ENCODE measurements around the gene FGF11.
"Not testable (repeated sequence)": the region's sequence is repeated elsewhere in the genome, so short reads cannot be mapped to it uniquely, and the experiment has no call there.

The FGF11 gene

DNA sequence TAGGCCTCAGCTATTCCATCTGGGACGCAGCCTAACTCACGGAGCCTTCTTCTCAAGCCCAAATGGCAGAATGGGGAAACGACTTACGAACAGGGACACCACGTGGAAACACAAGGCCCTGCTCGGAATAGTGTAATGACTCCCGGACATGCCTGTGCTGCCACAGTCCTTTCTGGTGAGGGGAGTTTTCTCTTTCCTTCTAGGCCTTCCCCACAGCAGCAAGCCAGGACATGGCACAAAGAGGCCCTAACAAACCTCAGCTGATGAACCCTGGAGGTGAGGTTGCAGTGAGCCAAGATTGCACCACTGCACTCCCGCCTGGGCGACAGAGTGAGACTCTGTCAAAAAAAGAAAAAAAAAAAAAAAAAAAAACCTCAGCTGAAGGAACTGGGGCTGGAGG is 24.8 kb downstream of the FGF11 start:
- no peak for FAIRE-seq

DNA sequence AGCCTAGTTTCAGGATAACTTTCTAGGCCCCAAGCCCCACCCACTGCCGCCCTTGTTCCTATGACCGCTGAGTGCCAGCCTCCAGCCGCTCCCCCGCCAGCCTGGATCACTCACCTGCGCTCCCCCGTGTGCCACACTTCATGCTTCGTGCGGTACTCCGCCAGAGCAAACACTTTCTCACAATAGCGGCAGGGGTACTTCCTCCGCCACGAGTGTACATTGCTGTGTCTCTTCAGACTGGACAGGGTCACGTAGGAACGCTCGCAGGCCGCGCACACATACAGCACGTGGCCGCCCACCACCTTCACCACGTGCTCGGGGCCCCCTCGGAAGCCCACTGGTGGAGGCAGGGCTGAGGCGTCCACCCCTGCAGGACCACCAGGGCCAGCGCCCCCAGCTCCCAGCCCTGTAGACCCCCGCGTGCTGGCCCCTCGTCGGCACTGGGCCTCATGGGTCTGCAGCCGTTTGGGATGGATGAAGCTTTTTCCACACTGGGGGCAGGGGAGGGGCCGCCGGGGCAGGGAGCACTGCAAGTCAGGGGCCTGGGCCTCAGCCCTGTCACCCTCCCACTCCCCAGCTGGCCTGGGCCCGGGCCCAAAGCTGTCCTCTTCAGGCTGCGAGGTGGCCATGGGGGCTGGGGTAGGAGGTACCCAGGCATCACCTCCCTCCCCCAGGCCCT is 26.4 kb downstream of the FGF11 start:
- no peak for FAIRE-seq

DNA sequence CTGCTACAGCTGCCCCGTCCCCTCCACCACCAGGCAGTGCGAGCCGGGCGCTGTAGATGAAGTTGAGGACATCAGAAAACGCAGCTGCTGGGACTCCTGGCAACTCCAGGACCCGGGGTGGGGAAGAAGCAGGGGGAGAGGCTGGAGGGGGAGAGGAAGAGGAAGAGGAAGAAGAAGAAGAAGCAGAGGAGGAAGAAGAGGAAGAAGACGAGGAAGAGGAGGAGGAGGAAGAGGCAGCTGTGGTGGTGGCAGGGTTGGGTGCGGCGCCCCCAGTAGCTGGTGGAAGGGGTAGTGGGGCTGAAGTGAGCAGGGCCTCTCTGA is 27.0 kb downstream of the FGF11 start:
- FAIRE-seq = no peak

DNA sequence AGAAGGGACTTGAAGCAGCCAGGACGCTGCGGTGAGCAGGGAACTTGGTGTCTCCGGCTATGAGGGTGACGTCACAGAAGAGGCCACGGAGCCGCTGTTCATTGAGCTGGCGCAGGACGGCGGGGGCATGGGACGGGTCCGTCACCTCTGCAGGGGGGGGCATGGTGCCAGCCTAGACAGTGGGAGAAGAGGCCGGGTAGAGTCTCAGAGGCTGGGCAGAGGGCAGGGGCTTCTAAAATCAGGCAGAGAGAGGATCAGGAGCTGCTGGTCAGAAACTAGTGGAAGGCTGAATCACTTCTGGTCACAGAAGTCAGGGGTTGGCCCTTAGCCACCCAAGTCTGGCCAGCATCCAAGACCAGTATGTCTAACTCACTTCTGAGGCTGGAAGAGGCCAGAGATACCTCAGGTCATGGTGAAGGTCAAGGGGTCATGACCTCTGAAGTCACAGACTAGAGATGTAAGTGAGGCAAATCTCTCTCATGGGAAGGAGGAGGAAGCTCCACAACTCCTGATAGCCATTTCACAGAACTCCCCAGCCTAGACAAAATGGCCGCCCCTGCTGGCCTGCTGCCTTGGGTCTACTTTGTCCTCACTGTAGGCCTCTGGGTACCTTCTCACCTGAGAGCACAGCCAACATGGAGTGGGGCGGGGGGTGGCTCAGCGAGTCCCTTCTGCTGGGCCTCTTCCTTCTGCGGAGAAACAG is 27.5 kb downstream of the FGF11 start:
- FAIRE-seq = no peak

DNA sequence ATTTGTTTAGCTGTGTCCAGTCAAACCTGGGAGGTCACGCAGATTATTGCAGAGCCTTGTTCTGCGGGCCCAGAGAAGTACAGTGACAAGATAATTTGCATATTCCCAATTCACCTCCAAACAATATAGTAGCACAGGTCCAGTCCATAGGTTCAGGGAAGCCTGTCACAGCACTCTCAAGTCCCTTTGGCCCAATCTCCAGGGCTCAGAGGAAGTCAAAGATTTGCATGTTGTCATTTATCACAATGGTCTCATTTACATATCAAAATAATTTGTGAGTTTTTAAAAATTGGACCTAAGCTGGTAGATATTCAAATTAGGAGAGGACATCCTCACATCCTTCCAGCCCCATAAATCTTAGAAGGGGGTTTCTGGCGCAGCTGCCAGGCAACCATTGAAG is 28.2 kb downstream of the FGF11 start:
- FAIRE-seq = no peak

DNA sequence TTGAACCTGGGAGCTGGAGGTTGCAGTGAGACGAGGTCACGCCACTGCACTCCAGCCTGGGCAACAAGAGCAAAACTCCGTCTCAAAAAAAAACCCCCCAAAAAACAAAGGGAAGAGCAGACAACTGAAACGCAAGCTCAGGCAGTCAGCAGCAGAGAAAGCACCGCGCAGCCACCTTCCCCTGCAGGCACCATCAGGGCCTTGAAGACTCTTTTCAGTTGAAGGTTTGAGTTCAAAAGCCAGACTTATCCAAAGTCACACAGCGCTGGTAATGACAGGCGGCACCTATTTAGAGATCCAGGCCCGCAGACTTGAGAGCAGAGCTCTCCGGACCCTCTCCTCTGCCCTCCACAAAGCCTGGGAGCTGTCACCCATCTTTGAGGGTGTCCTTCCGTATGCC is 29.0 kb downstream of the FGF11 start:
- FAIRE-seq = no peak

DNA sequence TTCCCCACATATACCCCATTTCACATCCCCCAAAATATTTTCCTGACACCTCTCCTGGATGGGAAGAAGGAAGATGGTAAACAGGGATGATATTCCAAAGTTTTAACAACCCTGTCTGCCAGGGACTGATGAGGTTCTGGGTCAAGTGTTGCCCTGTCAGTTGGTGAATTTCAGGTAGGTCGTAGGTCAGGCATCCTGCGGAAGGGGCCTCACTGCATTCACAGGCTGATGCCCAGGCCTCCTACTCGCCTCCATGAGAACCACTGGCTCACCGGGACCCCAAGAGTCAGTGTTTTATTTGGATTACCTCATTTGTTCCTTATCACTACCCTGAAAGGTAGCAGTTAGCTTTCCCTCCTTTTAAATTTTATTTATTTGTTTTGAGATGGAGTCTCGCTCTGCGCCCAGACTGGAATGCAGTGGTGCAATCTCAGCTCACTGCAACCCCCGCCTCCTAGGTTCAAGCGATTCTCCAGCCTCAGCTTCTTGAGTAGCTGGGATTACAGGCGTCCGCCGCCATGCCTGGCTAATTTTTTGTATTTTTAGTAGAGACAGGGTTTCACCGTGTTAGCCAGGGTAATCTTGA is 29.6 kb downstream of the FGF11 start:
- no peak for FAIRE-seq

DNA sequence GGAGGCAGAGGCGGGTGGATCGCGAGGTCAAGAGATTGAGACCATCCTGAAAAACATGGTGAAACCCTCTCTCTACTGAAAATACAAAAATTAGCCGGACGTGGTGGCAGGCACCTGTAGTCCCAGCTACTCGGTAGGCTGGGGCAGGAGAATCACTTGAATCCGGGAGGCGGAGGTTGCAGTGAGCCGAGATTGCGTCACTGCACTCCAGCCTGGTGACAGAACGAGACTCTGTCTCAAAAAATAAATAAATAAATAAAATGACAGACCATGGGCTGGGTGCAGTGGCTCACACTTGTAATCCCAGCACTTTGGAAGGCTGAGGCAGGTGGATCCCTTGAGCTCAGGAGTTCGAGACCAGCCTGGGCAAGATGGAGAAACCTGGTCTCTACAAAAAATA is 30.5 kb downstream of the FGF11 start:
- FAIRE-seq = not testable (repeated sequence)

DNA sequence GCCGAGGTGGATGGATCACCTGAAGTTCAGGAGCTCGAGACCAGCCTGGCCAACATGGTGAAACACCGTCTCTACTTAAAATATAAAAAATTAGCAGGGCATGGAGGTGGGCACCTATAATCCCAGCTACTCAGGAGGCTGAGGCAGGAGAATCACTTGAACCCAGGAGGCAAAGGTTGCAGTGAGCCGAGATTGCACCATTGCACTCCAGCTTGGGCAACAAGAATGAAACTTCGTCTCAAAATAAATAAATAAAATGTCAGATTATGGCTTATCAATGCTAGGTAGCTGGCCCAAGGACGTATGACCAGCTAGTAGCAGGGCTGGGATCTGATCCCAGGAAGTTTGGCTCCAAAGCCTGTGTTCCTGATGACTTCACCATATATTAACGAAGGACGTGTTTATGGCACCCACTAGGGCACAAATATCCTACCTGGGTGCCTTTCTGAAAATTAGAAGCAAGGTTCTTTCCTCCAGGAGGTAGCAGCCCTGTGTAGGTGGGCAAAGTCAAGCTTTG is 31.2 kb downstream of the FGF11 start:
- FAIRE-seq = not testable (repeated sequence)

DNA sequence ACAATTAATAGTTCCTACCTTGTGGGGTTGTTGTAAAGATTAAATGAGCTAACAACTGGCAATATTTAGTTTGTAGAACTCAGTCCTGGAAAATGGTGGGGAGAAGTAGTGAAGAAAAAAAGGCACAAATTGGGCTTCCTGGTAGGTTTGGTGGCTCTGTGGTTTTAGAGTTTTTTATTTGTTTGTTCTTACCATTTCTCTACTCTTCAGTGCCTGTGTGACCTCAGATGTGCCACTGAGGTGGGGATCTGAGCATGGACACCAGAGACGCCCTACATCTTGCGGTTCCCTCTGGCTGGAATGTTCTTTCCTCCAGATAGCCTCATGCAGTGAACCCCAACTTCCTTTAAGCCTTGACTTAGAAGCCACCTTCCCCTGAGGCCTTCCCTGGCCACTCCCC is 32.4 kb downstream of the FGF11 start:
- no peak for FAIRE-seq

DNA sequence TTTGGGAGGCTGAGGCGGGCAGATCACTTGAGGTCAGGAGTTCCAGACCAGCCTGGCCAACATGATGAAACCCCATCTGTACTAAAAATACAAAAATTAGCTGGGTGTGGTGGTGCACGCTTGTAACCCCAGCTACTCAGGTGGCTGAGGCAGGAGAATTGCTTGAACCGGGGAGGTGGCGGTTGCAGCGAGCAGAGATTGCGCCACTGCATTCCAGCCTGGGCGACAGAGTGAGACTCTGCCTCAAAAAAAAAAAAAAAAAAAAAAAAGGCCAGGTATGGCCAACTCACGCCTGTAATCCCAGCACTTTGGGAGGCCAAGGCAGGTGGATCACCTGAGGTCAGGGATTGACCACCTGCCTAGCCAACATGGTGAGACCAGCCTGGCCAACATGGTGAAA is 35.5 kb downstream of the FGF11 start:
- not testable (repeated sequence) for FAIRE-seq

DNA sequence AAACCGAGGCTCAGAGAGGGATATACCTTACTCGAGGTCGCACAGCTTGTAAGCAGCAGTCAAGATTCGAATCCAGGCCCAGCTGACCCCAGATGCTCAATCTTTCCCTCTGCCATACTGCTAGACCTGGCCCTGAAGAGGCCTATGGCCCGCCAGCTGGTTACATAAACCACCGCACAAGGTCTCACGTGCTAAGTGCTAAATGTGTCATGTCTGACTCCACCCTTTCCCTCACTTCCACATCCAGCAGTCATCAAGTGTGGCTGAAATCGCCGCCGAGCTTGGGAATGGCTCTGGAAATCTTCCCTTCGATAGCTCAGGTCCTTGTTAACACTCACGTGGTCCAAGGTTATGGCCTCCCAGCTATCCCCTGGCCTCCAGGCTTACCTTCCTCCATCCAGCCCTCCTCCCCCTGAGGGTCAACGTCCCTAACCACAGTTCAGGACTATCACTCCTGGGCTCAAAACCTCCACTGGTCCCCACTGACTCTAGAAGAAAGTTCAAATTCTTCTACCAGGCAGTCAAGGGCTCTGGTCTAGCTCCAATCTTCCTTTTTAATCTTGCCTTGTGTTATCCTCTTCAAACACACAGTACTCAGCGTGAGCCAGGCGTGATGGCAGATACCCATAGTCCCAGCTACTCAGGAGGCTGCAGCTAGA is 36.6 kb downstream of the FGF11 start:
- FAIRE-seq = no peak

DNA sequence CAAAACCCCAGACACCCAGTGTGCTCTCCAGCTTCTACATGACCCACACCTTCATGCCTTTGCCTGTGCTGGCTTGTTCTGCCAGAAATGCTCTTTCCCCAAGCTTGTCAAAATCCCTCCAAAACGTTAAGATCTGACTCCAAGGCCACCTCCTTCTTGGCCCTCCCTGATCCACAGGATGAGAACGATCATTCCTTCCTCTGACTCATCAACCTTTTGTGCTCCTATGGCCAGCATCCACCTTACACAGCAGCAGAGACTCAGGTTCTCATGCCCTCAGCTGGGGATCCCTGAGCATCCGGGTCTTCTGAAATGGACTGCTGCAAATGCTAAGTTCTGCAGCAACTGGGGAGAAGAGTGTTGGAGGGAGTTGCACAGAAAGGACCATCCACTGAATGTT is 37.2 kb downstream of the FGF11 start:
- FAIRE-seq = no peak

DNA sequence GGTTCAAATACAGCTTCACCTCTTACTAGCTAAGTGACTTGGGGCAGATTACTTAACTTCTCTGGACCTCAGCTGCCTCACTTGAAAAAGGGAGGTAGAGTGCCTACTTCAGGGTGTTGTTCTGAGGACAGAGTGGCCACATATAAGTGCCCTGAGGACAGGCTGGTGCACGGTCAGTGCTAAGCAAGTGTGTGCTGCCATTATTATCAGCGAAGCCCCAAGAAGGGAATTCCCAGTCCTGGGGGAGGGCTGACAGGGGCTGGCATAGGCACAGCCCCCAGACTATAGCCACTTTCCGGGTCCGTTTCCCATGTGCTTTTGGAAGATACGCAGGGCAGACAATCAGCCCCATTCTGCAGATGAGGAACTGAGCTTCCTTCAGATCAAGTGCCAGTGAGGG is 37.6 kb downstream of the FGF11 start:
- FAIRE-seq = no peak

DNA sequence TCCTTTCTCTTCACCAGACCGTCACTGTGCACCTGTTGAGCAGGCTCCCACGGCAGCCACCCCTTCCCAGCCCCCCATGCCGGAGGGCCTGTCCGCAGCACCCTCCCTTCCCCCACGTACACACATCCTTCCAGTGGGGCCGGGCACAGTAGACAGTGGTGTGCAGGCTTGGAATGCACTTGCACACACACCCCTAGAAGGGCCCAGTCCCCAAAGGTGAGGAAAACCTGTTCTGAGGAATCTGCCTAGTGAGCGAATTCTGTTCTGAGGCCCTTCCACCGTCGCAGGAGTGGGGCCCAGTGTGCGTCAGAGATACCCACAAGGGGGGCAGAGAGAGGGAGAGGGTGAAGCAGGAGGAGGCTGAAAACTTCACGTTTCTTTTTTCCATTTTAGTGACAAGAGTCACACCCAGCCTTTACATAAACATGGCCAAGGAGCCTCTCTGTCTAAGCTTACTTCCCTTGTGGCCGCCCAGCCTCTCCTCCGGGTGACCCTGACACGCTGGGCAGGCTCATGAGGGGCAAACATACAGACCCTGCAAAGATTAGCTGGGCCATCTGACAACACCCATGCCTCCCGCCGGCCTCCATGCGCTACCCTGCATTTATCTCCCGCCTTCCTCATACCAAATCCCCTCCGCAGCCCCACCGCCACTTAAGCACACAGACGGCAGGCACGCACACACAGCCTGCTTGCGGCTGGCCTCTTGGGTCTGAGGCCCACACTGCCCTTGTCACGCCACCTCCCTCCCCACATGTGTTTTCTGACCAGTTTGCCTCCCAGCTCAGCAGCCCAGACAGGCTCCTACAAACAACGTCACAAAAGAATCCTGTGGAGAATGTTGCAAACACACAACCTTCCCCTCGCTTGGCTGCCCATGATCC is 38.3 kb downstream of the FGF11 start:
- no peak for FAIRE-seq

DNA sequence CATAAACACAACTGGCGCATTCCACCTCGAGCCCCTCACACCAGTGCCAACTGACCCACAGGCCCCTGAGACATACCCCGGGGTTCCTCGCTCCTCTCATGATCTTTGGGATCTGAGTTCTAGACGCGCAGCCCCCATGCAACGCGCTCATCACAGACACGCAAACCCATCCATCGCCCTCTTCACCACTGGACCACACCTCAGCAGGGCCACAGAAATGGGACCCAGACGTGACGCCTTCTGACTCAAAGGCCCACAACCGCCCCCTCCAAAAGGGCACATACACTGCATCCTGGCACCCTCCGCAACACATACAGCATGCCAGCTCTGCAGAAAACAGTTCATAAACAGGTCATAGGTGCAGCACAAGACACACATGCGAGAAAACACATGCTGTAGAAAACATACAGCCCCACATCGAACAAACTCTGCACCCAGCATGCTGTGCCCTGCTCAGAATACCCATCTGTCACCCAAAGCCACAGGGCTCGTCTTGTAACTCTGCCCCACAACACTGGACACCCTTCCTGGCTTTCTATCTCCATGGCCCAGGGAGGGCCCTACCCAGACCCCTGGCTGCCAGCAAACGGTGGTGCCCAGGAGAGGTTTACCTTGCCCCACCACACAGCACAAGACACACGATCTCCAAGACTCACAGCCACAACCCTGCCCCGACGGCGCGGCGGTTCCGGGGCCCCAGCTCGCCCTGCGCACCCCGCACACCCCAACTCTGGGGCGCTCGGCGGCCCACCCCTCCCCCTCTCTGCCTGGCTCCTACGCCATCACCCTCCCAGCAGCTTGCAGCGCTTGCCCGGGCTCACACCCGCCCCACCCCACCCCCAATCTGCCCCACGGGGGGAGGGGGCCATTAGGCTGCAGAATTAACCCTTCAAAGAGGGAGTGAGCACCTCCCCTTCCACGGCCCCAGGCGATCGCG is 39.2 kb downstream of the FGF11 start:
- FAIRE-seq = no peak

DNA sequence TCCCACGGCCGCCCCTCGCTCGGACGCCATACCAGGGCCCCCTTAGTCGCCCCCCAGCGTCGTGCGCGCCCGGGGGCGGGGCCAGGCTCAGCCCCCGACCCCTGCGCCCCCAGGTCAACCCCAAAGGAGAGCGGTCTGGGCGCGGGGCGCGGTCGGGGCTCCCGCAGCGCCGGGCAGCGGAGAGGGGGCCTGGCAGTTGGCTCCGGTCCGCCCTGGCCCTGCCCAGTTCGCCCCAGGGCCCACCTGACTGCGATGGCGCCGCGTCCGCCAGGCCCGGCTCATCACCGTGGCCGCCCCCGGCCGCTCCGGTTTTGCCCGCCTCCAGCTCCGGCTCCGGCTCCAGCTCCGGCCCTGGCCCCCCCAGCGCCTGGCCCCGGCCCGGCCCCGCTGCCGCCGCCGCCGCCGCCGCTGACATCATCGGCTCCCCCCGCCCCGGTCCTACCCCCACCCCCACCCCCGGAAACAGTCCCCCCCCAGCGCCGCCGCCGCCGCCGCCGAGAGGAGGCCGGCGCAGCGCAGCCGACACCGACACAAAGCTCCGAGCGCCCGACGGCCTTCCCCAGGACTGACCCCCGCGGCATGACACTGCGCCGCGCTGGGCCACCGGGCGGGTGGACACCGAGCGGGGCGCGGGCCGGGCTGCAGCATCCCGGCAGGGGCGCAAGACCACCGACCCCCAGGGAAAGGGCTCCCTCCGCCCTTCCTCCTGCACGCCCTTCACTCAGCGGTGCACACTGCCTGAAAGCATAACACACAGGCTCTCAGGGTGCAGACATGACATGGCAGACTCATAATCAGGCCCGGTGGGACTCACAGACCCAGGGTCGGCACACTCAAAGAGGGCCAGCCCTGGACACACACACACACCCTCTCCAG is 40.1 kb downstream of the FGF11 start, which contains the start of gene ZBTB4:
TSS of gene ZBTB4 (minus strand) at position 419 of the 876 bp plus-strand sequence. CDS start 12,830 bp downstream, outside the sequence.
- no peak for FAIRE-seq

DNA sequence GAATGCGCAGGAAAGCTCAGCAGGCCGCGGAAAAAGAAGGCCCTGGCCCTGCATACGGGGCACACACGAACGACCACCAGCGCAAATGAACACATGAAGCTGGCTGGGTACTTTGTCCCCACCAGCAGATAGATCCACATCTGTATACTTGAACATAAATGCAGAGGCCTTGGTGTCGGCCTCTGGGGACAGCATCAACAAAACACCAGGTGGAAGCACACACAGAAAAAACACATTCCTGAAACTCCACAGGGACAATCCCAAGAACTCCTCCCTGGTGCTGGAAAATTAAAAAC is 40.7 kb downstream of the FGF11 start:
- FAIRE-seq = no peak

DNA sequence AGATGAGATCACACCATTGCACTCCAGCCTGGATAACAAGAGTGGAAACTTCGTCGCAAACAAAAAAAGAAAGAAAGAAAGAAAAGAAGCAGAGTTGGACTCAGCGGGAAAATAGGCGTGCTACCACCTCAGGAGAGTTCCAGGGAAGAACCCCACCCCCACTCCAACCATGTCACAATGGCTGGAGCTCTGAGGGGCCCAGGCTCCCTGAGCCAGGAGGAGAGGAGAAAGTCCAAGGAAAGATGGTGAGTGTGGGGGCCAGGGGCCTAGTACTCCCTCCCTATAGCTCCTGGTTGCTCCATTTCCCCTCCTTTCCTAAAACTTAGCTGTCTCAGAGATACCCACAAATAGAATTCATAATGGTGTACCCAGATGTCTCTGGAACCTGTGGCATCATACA is 42.0 kb downstream of the FGF11 start, which contains the start of gene SLC35G6:
TSS of gene SLC35G6 (plus strand) at position 172 of the 400 bp plus-strand sequence. CDS start at position 243, 71 bp downstream.
- FAIRE-seq = not testable (repeated sequence)
